GM12892 (cell line): ENCODE results near the gene PPP1R11.

Source experiments
- DNase-seq: peaks from one replicate; pipeline ENCODE4 v3.0.0; 2011; ENCODE audit not compliant: insufficient read length
- FAIRE-seq: peaks from 2 replicates; lab custom pipeline; 2011; peaks lifted over from hg19 to GRCh38; lab: Jason Lieb, UNC
- POLR2A ChIP-seq: IDR thresholded peaks from 2 replicates; pipeline ENCODE4 v1.6.1; 2011; ENCODE audit warnings: low read depth, low read length, control low read depth
- POLR2AphosphoS5 ChIP-seq: IDR thresholded peaks from 2 replicates; pipeline ENCODE4 v1.6.1; 2011; ENCODE audit warnings: low read depth, low read length, control low read depth
- TAF1 ChIP-seq: IDR thresholded peaks from 2 replicates; pipeline ENCODE4 v1.6.1; 2011; ENCODE audit warnings: low read depth, mild to moderate bottlenecking, control low read depth, low read length, borderline replicate concordance

The PPP1R11 gene

GRCh38 chr6:30042476-30042875, 24.5 kb upstream of the PPP1R11 start:
- no peak for DNase-seq
- no peak for TF ChIP-seq TAF1
- TF ChIP-seq POLR2AphosphoS5 = no peak
- no peak for TF ChIP-seq POLR2A
- FAIRE-seq = peak; percentile 70

GRCh38 chr6:30042914-30043313, 24.1 kb upstream of the PPP1R11 start:
- no peak for DNase-seq
- no peak for FAIRE-seq
- TF ChIP-seq POLR2A (no peak), POLR2AphosphoS5 (no peak), TAF1 (no peak)

GRCh38 chr6:30043744-30044143, 23.3 kb upstream of the PPP1R11 start:
- DNase-seq (no peak), FAIRE-seq (no peak)
- no peak for TF ChIP-seq POLR2AphosphoS5
- TF ChIP-seq TAF1 = no peak
- no peak for TF ChIP-seq POLR2A

- FAIRE-seq (no peak), DNase-seq (no peak)
- TF ChIP-seq POLR2AphosphoS5 (no peak), POLR2A (no peak), TAF1 (no peak)
Measured at GRCh38 chr6:30044630-30045029, 22.4 kb upstream of the PPP1R11 start.

GRCh38 chr6:30047220-30047619, 19.8 kb upstream of the PPP1R11 start:
- no peak for FAIRE-seq
- no peak for DNase-seq
- TF ChIP-seq TAF1 = no peak
- no peak for TF ChIP-seq POLR2A
- TF ChIP-seq POLR2AphosphoS5 = no peak

- TF ChIP-seq POLR2AphosphoS5 = no peak
- no peak for TF ChIP-seq POLR2A
- no peak for TF ChIP-seq TAF1
- FAIRE-seq = no peak
- DNase-seq = no peak
Measured at GRCh38 chr6:30053682-30054081, 13.3 kb upstream of the PPP1R11 start.

GRCh38 chr6:30055513-30055912, 11.5 kb upstream of the PPP1R11 start:
- TF ChIP-seq POLR2A = no peak
- TF ChIP-seq POLR2AphosphoS5 = no peak
- TF ChIP-seq TAF1 = no peak
- FAIRE-seq = no peak
- DNase-seq = no peak

GRCh38 chr6:30060606-30061091, 6.3 kb upstream of the PPP1R11 start:
- FAIRE-seq (peak; percentile 42), DNase-seq (no peak)
- TF ChIP-seq POLR2AphosphoS5 (no peak), POLR2A (no peak), TAF1 (no peak)

GRCh38 chr6:30061092-30061857, 5.7 kb upstream of the PPP1R11 start, which contains the start of gene POLR1H:
Gene POLR1H (plus strand): TSS chr6:30061265. CDS start chr6:30061525, 260 bp downstream.
- FAIRE-seq = peak; percentile 96
- TF ChIP-seq POLR2A = peak; percentile 95
- peak; percentile 96 for TF ChIP-seq POLR2AphosphoS5
- peak; percentile 94 for TF ChIP-seq TAF1
- peak; percentile 70 for DNase-seq

GRCh38 chr6:30061858-30062458, 5.0 kb upstream of the PPP1R11 start:
- FAIRE-seq (no peak), DNase-seq (no peak)
- TF ChIP-seq POLR2A = no peak
- TF ChIP-seq TAF1 = no peak
- no peak for TF ChIP-seq POLR2AphosphoS5

- DNase-seq (no peak), FAIRE-seq (no peak)
- TF ChIP-seq POLR2A (no peak), POLR2AphosphoS5 (no peak), TAF1 (no peak)
Measured at GRCh38 chr6:30062471-30063178, 4.4 kb upstream of the PPP1R11 start.

- DNase-seq (no peak), FAIRE-seq (no peak)
- TF ChIP-seq POLR2A (no peak), TAF1 (no peak), POLR2AphosphoS5 (no peak)
Measured at GRCh38 chr6:30063315-30063714, 3.7 kb upstream of the PPP1R11 start.
